Esophagus muscularis mucosa (tissue), 3 donors: ENCODE data around the gene SECISBP2.

Experiments used
- POLR2A ChIP-seq: fragments of 450-650 bp; IDR thresholded peaks from one replicate; pipeline ENCODE4 v1.6.1; 2017; ENCODE audit warnings: antibody characterized with exemption, moderate library complexity, mild to moderate bottlenecking, low read depth
- POLR2AphosphoS5 ChIP-seq, 2 donors: sonication (generic); formaldehyde crosslinking; IDR thresholded peaks; one replicate each; pipeline ENCODE4 v1.6.1; 2017; ENCODE audit warnings: antibody characterized with exemption in 2 of 2
- TF ChIP-seq, protein P1 (sequence below), 3 experiments: fragments of 200-600 bp in 2 of 3; fragments of 450-650 bp in 1 of 3; sonication (generic) in 2 of 3; IDR thresholded peaks; one replicate each; pipeline ENCODE4 v1.5.1; 2017 to 2019; ENCODE audit warnings: antibody characterized with exemption in 3 of 3, mild to moderate bottlenecking in 2 of 3, moderate library complexity in 1 of 3

DNA sequence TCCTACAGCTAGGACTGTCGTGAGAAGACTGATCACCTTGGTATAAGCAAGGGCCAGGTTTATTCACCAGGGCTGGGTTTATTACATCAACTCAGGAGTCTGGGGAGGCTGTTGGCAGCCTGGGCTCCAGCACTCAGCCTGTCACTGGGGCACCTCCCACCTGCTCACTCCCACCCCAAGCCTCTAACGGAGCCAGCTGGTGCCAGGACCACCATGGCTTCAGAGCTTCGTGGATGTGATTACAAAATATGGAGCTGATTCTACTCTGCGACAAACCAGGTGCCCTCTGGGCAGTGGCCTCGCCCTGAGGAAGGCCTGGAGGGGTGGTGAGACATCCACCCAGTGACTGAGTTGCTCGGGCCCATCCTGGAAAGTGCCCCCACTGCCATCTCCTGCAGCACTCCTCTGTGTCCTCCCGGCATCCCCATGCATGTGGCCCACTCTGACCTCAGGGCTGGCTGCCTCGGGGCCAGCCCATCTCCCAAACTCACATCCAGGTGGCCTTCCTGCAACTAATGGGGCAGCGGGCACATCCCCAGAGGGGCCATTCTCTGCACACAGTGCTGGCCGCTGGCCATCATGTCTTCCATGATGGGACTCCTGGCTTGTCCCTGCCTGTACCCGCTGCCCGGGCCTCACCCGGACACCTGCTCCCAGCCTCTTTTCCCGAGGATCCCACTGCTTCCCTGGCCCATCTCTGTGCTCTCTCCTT lies 49.6 kb downstream of the SECISBP2 start:
- TF ChIP-seq POLR2AphosphoS5 (IDR thresholded peaks at IDR 0.05) (no peak), POLR2A (no peak)
- TF ChIP-seq, protein P1, sequence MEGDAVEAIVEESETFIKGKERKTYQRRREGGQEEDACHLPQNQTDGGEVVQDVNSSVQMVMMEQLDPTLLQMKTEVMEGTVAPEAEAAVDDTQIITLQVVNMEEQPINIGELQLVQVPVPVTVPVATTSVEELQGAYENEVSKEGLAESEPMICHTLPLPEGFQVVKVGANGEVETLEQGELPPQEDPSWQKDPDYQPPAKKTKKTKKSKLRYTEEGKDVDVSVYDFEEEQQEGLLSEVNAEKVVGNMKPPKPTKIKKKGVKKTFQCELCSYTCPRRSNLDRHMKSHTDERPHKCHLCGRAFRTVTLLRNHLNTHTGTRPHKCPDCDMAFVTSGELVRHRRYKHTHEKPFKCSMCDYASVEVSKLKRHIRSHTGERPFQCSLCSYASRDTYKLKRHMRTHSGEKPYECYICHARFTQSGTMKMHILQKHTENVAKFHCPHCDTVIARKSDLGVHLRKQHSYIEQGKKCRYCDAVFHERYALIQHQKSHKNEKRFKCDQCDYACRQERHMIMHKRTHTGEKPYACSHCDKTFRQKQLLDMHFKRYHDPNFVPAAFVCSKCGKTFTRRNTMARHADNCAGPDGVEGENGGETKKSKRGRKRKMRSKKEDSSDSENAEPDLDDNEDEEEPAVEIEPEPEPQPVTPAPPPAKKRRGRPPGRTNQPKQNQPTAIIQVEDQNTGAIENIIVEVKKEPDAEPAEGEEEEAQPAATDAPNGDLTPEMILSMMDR (IDR thresholded peaks at IDR 0.05): no peak
